Measurements from ENCODE around the gene FZD8. TPM values are rescaled to one million over a fixed set of nuclear protein-coding genes. Genes with fewer than 3 reads are reported as not detected.
A peak's percentile ranks its signal among the peaks of the same experiment; 100 is the strongest.

FZD8 gene
- total RNA-seq, 6 donors from 2014 or later = 2.1 to 26.3 (median 21.0) TPM

- H3K4me1 ChIP-seq = peaks cover 19 to 55% (median 29%) of the 10 kb centered on the region in 4 donors
- no peaks in the 10 kb centered on the region for H3K36me3 ChIP-seq
- peak in 1 of 2 donors; percentile 0 for ATAC-seq (ENCODE audit: low FRiP score in 2 of 2)
These were observed 658 bp upstream of the FZD8 start for GRCh38 chr10:35642793-35643114.

GRCh38 chr10:35641676-35642034 is 441 bp downstream of the FZD8 start:
- no peak for DNase-seq
- TF ChIP-seq POLR2AphosphoS5 (IDR thresholded peaks at IDR 0.05) (no peak), POLR2A (IDR thresholded peaks at IDR 0.05) (no peak)
- Histone ChIP-seq H3K4me1 (peaks cover 22 to 65% (median 32%) of the 10 kb centered on the region in 4 donors), H3K4me3 (peak overlapping the region; percentile 55 to 88 (median 83)), H3K36me3 (no peaks in the 10 kb centered on the region), H3K9me3 (no peaks in the 10 kb centered on the region), H3K27ac (peak overlapping the region; percentile 82 to 91 (median 87)), H3K27me3 (peaks cover 0 to 13% (median under 1%) of the 10 kb centered on the region in 4 donors)
- ATAC-seq (ENCODE audit: low FRiP score in 2 of 2) = peak in 1 of 2 donors; percentile 54
- WGBS, 2 donors = 0% methylated on average over 2 of the region's 54 CpGs; no CpG with 5 or more reads in 1 of the 2 donors

More at GRCh38 chr10:35642793-35643114, 658 bp upstream of the FZD8 start:
- TF ChIP-seq POLR2A (IDR thresholded peaks at IDR 0.05) (no peak), POLR2AphosphoS5 (IDR thresholded peaks at IDR 0.05) (no peak), CTCF (IDR thresholded peaks at IDR 0.05) (no peak), EP300 (IDR thresholded peaks at IDR 0.05) (no peak)
- Histone ChIP-seq H3K9me3 (no peaks in the 10 kb centered on the region), H3K27ac (peak overlapping the region in 3 of 4 donors; percentile 9 to 91 (median 89)), H3K4me3 (peak overlapping the region; percentile 55 to 88 (median 83)), H3K27me3 (peaks cover 0 to 13% (median under 1%) of the 10 kb centered on the region in 4 donors)
- no peak for DNase-seq
- 1 to 2% methylated on average over 16 of the region's 17 CpGs for WGBS, 2 donors

- Histone ChIP-seq H3K9me3 (no peaks in the 10 kb centered on the region), H3K27me3 (peaks cover 0 to 13% (median under 1%) of the 10 kb centered on the region in 4 donors), H3K27ac (peak overlapping the region; percentile 82 to 91 (median 87)), H3K4me1 (peaks cover 23 to 65% (median 32%) of the 10 kb centered on the region in 4 donors), H3K4me3 (peak overlapping the region; percentile 55 to 88 (median 83)), H3K36me3 (no peaks in the 10 kb centered on the region)
- WGBS, 2 donors = 0 to 1% methylated on average over 4 to 24 of the region's 72 CpGs
- ATAC-seq (ENCODE audit: low FRiP score in 2 of 2) = peak; percentile 50 to 74
- TF ChIP-seq POLR2A (IDR thresholded peaks at IDR 0.05) = peak in 1 of 4 donors; percentile 30
- no peak for TF ChIP-seq POLR2AphosphoS5 (IDR thresholded peaks at IDR 0.05)
- DNase-seq = peak; percentile 72 to 93
These were observed 983 bp downstream of the FZD8 start for GRCh38 chr10:35640951-35641675.

GRCh38 chr10:35640474-35640873 is 1.6 kb downstream of the FZD8 start:
- H3K27me3 ChIP-seq = peaks cover 0 to 13% (median under 1%) of the 10 kb centered on the region in 4 donors
- peak in 1 of 2 donors; percentile 28 for ATAC-seq (ENCODE audit: low FRiP score in 2 of 2)
- H3K36me3 ChIP-seq = no peaks in the 10 kb centered on the region
- peak overlapping the region; percentile 29 to 87 (median 68) for H3K4me3 ChIP-seq
- 0 to 1% methylated on average over 16 to 17 of the region's 53 CpGs for WGBS, 2 donors
- TF ChIP-seq EP300 (IDR thresholded peaks at IDR 0.05) (no peak), CTCF (IDR thresholded peaks at IDR 0.05) (peak; percentile 61 to 88 (median 76)), POLR2A (IDR thresholded peaks at IDR 0.05) (no peak), POLR2AphosphoS5 (IDR thresholded peaks at IDR 0.05) (no peak)
- peak; percentile 76 to 92 for DNase-seq
- H3K4me1 ChIP-seq = peaks cover 29 to 70% (median 33%) of the 10 kb centered on the region in 4 donors
- H3K9me3 ChIP-seq = no peaks in the 10 kb centered on the region
- H3K27ac ChIP-seq = peak overlapping the region in 2 of 4 donors; percentile 46 to 57

- ATAC-seq (ENCODE audit: low FRiP score in 2 of 2) (no peak), DNase-seq (peak in 1 of 2 donors; percentile 85)
- peaks cover 29 to 73% (median 33%) of the 10 kb centered on the region in 4 donors for H3K4me1 ChIP-seq
- no peak for TF ChIP-seq POLR2A (IDR thresholded peaks at IDR 0.05)
- peak in 3 of 6 experiments; percentile 8 to 39 (median 18) for TF ChIP-seq CTCF (IDR thresholded peaks at IDR 0.05)
- H3K27me3 ChIP-seq = peaks cover 0 to 13% (median under 1%) of the 10 kb centered on the region in 4 donors
- H3K4me3 ChIP-seq = peak overlapping the region; percentile 19 to 87 (median 68)
- no peaks in the 10 kb centered on the region for H3K36me3 ChIP-seq
- H3K9me3 ChIP-seq = no peaks in the 10 kb centered on the region
- WGBS, 2 donors = 3 to 12% methylated on average over 6 to 30 of the region's 83 CpGs
- H3K27ac ChIP-seq = peak overlapping the region in 1 of 4 donors; percentile 53
These were observed 2.2 kb downstream of the FZD8 start for GRCh38 chr10:35639728-35640401.
